CD14-positive monocyte (primary cell): ENCODE data around the gene HLCS. TPM values are rescaled to one million over a fixed set of nuclear protein-coding genes. Genes with fewer than 3 reads are reported as not detected.
A peak's percentile ranks its signal among the peaks of the same experiment; 100 is the strongest.

ENCODE experiments used
- DNase-seq, 3 donors: peaks; one replicate each; pipeline ENCODE4 v3.0.0-alpha.2; 2011 to 2022
- H2AFZ ChIP-seq: 2 replicates; pipeline ENCODE4 v1.6.0; 2012; ENCODE audit warnings: mild to moderate bottlenecking, low read depth, low read length, inconsistent platforms; ENCODE audit not compliant: insufficient read depth, poor library complexity, severe bottlenecking
- H3K27ac ChIP-seq, 2 donors: 1 replicate in 1 of 2; 2 replicates in 1 of 2; pipeline ENCODE4 v1.5.1; 2012 to 2013; ENCODE audit warnings: low read length in 2 of 2, control low read depth in 1 of 2, inconsistent platforms in 1 of 2, low read depth in 1 of 2, mild to moderate bottlenecking in 1 of 2
- H3K27me3 ChIP-seq, 2 donors: one replicate each; pipeline versions ENCODE4 v1.6.0 to v1.6.1; 2011 to 2013; ENCODE audit warnings: low read length in 2 of 2; ENCODE audit not compliant: control insufficient read depth in 2 of 2, insufficient read depth in 2 of 2
- H3K36me3 ChIP-seq, 2 donors: replicated peaks in 1 of 2; 1 replicate in 1 of 2; 2 replicates in 1 of 2; pipeline versions ENCODE4 v1.5.1 to v1.6.1; 2012 to 2013; ENCODE audit warnings: low read length in 2 of 2, control low read depth in 1 of 2, inconsistent platforms in 1 of 2, mild to moderate bottlenecking in 1 of 2; ENCODE audit not compliant: insufficient read depth in 2 of 2, control insufficient read depth in 1 of 2
- H3K4me1 ChIP-seq, 2 donors: 1 replicate in 1 of 2; 2 replicates in 1 of 2; pipeline versions ENCODE4 v1.5.1 to v1.6.1; 2012 to 2013; ENCODE audit warnings: low read length in 2 of 2, control low read depth in 1 of 2, inconsistent platforms in 1 of 2, mild to moderate bottlenecking in 1 of 2, moderate library complexity in 1 of 2; ENCODE audit not compliant: insufficient read depth in 2 of 2, control insufficient read depth in 1 of 2
- H3K4me2 ChIP-seq: replicated peaks from 2 replicates; pipeline ENCODE3; 2012; ENCODE audit warnings: low read length, moderate library complexity, mild to moderate bottlenecking; ENCODE audit not compliant: poor library complexity, severe bottlenecking; ENCODE audit errors: extremely low read depth
- H3K4me3 ChIP-seq, 3 experiments: fragments of 200-600 bp in 1 of 3; sonication (generic) in 1 of 3; replicated peaks in 1 of 3; 1 replicate in 2 of 3; 2 replicates in 1 of 3; pipeline ENCODE4 v1.5.1; 2011 to 2013; ENCODE audit warnings: low read length in 3 of 3, mild to moderate bottlenecking in 3 of 3, control low read depth in 2 of 3, low read depth in 2 of 3, inconsistent platforms in 1 of 3, moderate library complexity in 1 of 3
- H3K79me2 ChIP-seq: 2 replicates; pipeline ENCODE4 v1.6.0; 2012; ENCODE audit warnings: mild to moderate bottlenecking, control low read depth, inconsistent platforms, low read length, moderate library complexity; ENCODE audit not compliant: insufficient read depth
- H3K9ac ChIP-seq: 2 replicates; pipeline ENCODE4 v1.6.0; 2017; ENCODE audit warnings: low read length, mild to moderate bottlenecking; ENCODE audit not compliant: insufficient read depth, poor library complexity, severe bottlenecking
- H3K9me3 ChIP-seq, 2 donors: replicated peaks in 1 of 2; 1 replicate in 1 of 2; 2 replicates in 1 of 2; pipeline versions ENCODE4 v1.5.1 to v1.6.1; 2012 to 2013; ENCODE audit warnings: low read length in 2 of 2, control low read depth in 1 of 2; ENCODE audit not compliant: control insufficient read depth in 1 of 2, insufficient read depth in 1 of 2
- H4K20me1 ChIP-seq: 2 replicates; pipeline ENCODE4 v1.6.0; 2012; ENCODE audit warnings: mild to moderate bottlenecking, low read length, control low read depth, moderate library complexity; ENCODE audit not compliant: insufficient read depth
- H3K27ac Mint-ChIP-seq, 7 donors: one replicate each; pipeline ENCODE4 v1.8.0; 2020; ENCODE audit warnings: mild to moderate bottlenecking in 7 of 7, mixed read lengths in 7 of 7, moderate library complexity in 6 of 7, inconsistent platforms in 2 of 7
- H3K27me3 Mint-ChIP-seq, 3 donors: one replicate each; pipeline ENCODE4 v1.8.0; 2021 to 2022; ENCODE audit warnings: low read depth in 3 of 3, mild to moderate bottlenecking in 3 of 3, mixed read lengths in 3 of 3, moderate library complexity in 3 of 3, inconsistent platforms in 1 of 3
- H3K36me3 Mint-ChIP-seq, 2 donors: one replicate each; pipeline ENCODE4 v1.8.0; 2020; ENCODE audit warnings: mixed read lengths in 2 of 2, inconsistent platforms in 1 of 2, mild to moderate bottlenecking in 1 of 2
- H3K4me1 Mint-ChIP-seq: one replicate; pipeline ENCODE4 v1.8.0; 2020; ENCODE audit warnings: mild to moderate bottlenecking, mixed read lengths
- H3K4me3 Mint-ChIP-seq, 2 donors: one replicate each; pipeline ENCODE4 v1.8.0; 2020; ENCODE audit warnings: mild to moderate bottlenecking in 2 of 2, mixed read lengths in 2 of 2, moderate library complexity in 1 of 2
- H3K9me3 Mint-ChIP-seq, 7 donors: one replicate each; pipeline ENCODE4 v1.8.0; 2020 to 2022; ENCODE audit warnings: mixed read lengths in 7 of 7, mild to moderate bottlenecking in 6 of 7, moderate library complexity in 6 of 7, inconsistent platforms in 2 of 7
- CTCF ChIP-seq: fragments of 200-600 bp; IDR thresholded peaks from one replicate; pipeline ENCODE4 v1.8.0; 2022; ENCODE audit warnings: antibody characterized with exemption, mild to moderate bottlenecking
- WGBS: methylation state at CpG from one replicate; pipeline ENCODE4 v1.1.5; 2013; ENCODE audit warnings: missing lambda C conversion rate; ENCODE audit not compliant: insufficient coverage; 5-methylcytosine and 5-hydroxymethylcytosine counted together
- intact Hi-C, 2 donors: fragments of 100-400 bp; cut with micrococcal nuclease; formaldehyde crosslinking; loops; one replicate each; pipeline versions ENCODE4 v1.15.0 to v1.15.1; 2023
- polyA plus RNA-seq, 3 donors: library from polyadenylated mRNA; depleted of rRNA in 1 of 3; unstranded in 2 of 3; stranded (reverse) in 1 of 3; fragments of 300-500 nt in 2 of 3; fragments of >200 nt in 1 of 3; fragmentation: Illumina TruSeq in 2 of 3; gene quantifications; 1 replicate in 2 of 3; 2 replicates in 1 of 3; pipeline ENCODE4 v1.2.3, GENCODE V29; 2012 to 2021

HLCS gene
- polyA plus RNA-seq, 3 donors: 2.1 to 3.1 (median 2.2) TPM

DNA sequence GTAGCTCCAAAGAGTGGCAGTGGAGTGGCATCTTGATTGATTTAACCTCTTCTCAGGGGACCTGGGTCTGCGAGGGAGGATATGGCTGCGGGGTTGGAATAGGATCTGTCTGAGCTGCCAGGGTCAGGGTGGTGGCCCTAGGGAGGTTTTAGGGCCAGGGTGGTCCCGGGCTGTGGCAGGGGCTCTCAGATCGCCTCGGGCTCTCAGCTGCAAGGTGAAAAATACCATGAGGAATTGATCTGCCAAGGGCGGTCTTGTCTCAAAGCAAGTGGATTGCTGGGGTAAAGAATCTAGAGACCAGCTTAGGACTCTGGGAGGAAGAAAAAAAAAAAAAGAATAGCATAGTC lies 263.9 kb downstream of the HLCS start:
- Histone ChIP-seq H3K4me3 (no peak overlapping the region), H4K20me1 (no peaks in the 10 kb centered on the region), H3K79me2 (no peaks in the 10 kb centered on the region), H3K4me2 (no peak overlapping the region), H2AFZ (no peak overlapping the region), H3K27me3 (peaks cover 57 to 94% of the 10 kb centered on the region in 2 donors), H3K9ac (no peak overlapping the region), H3K27ac (no peak overlapping the region), H3K4me1 (no peaks in the 10 kb centered on the region), H3K36me3 (no peaks in the 10 kb centered on the region), H3K9me3 (peaks cover 0 to 58% of the 10 kb centered on the region in 2 donors)
- Mint-ChIP-seq H3K4me1 (peaks cover 10% of the 10 kb centered on the region), H3K27ac (peak overlapping the region in 1 of 7 donors; percentile 38), H3K36me3 (peaks cover 0 to 4% of the 10 kb centered on the region in 2 donors), H3K27me3 (peaks cover 89 to 97% (median 89%) of the 10 kb centered on the region in 3 donors), H3K4me3 (peak overlapping the region in 1 of 2 donors; percentile 68), H3K9me3 (peaks cover 0 to 41% (median 9%) of the 10 kb centered on the region in 7 donors)
- no peak for DNase-seq
- TF ChIP-seq CTCF: no peak
- 10% methylated on average over 5 of the region's 6 CpGs for WGBS
- intact Hi-C loops: no loop called here

DNA sequence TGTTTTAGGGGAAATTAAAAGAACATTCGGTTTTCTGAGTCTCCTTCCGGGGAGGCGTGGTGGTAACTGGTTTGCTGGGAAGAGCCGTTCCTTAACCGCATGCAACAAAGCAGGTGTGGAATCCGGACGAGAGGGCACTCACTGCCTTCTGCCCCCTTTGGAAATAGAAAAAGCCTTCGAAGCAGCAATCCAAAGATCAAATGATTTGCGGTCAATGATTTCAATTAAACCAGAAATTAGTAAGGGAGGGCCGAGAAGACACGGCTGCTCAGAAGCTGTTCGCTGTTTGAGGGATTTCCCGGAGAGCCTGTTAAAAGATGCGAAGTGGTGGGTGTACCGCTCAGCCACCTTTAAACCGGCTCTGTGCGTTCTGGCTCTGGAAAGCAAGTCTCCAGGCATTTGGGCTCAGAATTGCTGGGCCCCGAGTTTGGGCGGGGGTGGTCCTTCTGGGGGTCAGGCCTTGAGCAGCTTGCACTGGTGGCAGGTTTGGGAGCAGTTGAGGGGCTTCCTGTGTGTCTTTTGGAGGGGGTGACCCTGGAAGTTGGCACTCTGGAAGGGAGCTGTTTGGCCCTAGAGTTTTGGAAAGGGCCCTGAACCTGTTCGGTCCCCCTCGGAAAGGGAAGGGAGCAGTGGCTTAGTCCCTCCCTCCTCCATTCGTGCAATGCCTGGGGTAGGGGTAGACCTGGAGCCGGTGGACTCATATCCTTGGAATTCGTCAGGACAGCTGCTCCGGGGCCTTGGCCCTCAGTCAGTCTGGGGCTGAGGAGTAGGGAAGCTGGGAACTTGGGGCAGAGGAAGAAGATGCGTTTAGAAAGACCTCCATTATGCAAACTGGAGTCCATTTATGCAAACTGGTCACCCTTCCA lies 264.5 kb downstream of the HLCS start:
- Histone ChIP-seq H3K4me1 (no peaks in the 10 kb centered on the region), H3K79me2 (no peaks in the 10 kb centered on the region), H3K27me3 (peaks cover 54 to 94% of the 10 kb centered on the region in 2 donors), H3K9ac (no peak overlapping the region), H2AFZ (no peak overlapping the region), H3K4me3 (no peak overlapping the region), H3K9me3 (peaks cover 0 to 57% of the 10 kb centered on the region in 2 donors), H3K4me2 (no peak overlapping the region), H3K36me3 (no peaks in the 10 kb centered on the region), H4K20me1 (no peaks in the 10 kb centered on the region), H3K27ac (no peak overlapping the region)
- peaks cover 89 to 97% (median 89%) of the 10 kb centered on the region in 3 donors for H3K27me3 Mint-ChIP-seq
- H3K36me3 Mint-ChIP-seq: peaks cover 0 to 4% of the 10 kb centered on the region in 2 donors
- peak overlapping the region in 1 of 7 donors; percentile 38 for H3K27ac Mint-ChIP-seq
- 5% methylated on average over 19 of the region's 26 CpGs for WGBS
- H3K9me3 Mint-ChIP-seq: peaks cover 0 to 42% (median 9%) of the 10 kb centered on the region in 7 donors
- DNase-seq: no peak
- no peak for TF ChIP-seq CTCF
- intact Hi-C loops: no loop called here
- H3K4me3 Mint-ChIP-seq: peak overlapping the region in 1 of 2 donors; percentile 68
- H3K4me1 Mint-ChIP-seq: peaks cover 10% of the 10 kb centered on the region
